Neural progenitor cell (in vitro differentiated cells): ENCODE measurements around the gene IDUA.

Experiments used
- EZH2 ChIP-seq: fragments of 200-600 bp; sonication (generic); IDR thresholded peaks from 2 replicates; pipeline ENCODE4 v1.6.1; 2017; ENCODE audit warnings: antibody characterized with exemption, mild to moderate bottlenecking, moderate library complexity
- EZH2phosphoT487 ChIP-seq: fragments of 200-600 bp; sonication (generic); IDR thresholded peaks from 2 replicates; pipeline ENCODE4 v1.6.1; 2017; ENCODE audit warnings: antibody characterized with exemption
- TF ChIP-seq, protein P1 (sequence below): fragments of 200-600 bp; sonication (generic); IDR thresholded peaks from 2 replicates; pipeline ENCODE4 v1.5.1; 2017; ENCODE audit warnings: antibody characterized with exemption, mild to moderate bottlenecking

DNA sequence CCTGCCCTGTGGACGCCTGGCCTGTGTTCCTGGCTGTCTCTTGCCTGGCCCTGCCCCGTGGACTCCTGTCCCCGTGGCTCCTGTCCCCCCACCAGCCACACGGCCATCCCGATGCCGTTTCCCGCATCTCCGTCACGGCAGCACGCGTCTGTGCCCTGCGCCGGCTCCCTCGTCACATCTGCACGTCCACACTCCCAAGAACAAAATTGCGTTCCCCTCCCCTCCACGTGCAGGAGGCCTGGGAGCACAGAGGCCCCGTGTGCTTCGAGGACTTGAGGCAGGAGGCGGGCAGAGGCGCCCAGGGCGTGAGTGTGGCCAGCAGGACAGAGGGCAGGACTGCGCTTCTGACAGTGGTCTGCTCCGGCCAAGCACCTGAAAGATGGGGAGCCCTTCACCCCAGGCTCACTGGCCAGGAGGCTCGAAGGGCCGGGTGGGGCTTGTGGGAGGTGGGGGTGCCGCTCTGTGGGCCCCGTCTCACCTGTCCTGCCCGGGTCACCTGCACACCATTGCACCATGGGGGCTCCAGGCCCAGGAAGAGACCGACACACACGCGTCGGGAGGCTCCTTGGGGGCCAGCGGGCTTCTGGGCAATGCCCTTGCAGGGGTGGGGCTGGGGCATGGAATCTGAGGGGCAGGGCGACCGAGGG, 41.9 kb downstream of the IDUA start:
- TF ChIP-seq EZH2 (no peak), EZH2phosphoT487 (no peak)
- TF ChIP-seq, protein P1, sequence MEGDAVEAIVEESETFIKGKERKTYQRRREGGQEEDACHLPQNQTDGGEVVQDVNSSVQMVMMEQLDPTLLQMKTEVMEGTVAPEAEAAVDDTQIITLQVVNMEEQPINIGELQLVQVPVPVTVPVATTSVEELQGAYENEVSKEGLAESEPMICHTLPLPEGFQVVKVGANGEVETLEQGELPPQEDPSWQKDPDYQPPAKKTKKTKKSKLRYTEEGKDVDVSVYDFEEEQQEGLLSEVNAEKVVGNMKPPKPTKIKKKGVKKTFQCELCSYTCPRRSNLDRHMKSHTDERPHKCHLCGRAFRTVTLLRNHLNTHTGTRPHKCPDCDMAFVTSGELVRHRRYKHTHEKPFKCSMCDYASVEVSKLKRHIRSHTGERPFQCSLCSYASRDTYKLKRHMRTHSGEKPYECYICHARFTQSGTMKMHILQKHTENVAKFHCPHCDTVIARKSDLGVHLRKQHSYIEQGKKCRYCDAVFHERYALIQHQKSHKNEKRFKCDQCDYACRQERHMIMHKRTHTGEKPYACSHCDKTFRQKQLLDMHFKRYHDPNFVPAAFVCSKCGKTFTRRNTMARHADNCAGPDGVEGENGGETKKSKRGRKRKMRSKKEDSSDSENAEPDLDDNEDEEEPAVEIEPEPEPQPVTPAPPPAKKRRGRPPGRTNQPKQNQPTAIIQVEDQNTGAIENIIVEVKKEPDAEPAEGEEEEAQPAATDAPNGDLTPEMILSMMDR, result no peak
